Nephron (organoid): ENCODE results near the gene TAAR6.

Experiments used
- H3K27ac Mint-ChIP-seq, 3 experiments: 2 replicates each; pipeline ENCODE4 v1.8.0; 2020; ENCODE audit warnings: mixed read lengths in 3 of 3, mild to moderate bottlenecking in 2 of 3, moderate library complexity in 1 of 3
- H3K27me3 Mint-ChIP-seq: 2 replicates; pipeline ENCODE4 v1.8.0; 2021; ENCODE audit warnings: low read depth, mild to moderate bottlenecking, moderate library complexity, mixed read lengths
- H3K36me3 Mint-ChIP-seq: 2 replicates; pipeline ENCODE4 v1.8.0; 2020; ENCODE audit warnings: low read depth, mixed read lengths
- H3K4me1 Mint-ChIP-seq: 2 replicates; pipeline ENCODE4 v1.8.0; 2020; ENCODE audit warnings: mixed read lengths
- H3K4me3 Mint-ChIP-seq, 3 experiments: 2 replicates each; pipeline ENCODE4 v1.8.0; 2020; ENCODE audit warnings: mild to moderate bottlenecking in 3 of 3, mixed read lengths in 3 of 3, moderate library complexity in 2 of 3
- H3K9me3 Mint-ChIP-seq: 2 replicates; pipeline ENCODE4 v1.8.0; 2020; ENCODE audit warnings: mixed read lengths
- TF ChIP-seq, protein P1 (sequence below), 3 experiments: fragments of 200-600 bp; sonication (generic); IDR thresholded peaks; one replicate each; pipeline ENCODE4 v1.5.0; 2021; ENCODE audit warnings: antibody characterized with exemption in 3 of 3; ENCODE audit not compliant: unreplicated experiment in 3 of 3

The TAAR6 gene

DNA sequence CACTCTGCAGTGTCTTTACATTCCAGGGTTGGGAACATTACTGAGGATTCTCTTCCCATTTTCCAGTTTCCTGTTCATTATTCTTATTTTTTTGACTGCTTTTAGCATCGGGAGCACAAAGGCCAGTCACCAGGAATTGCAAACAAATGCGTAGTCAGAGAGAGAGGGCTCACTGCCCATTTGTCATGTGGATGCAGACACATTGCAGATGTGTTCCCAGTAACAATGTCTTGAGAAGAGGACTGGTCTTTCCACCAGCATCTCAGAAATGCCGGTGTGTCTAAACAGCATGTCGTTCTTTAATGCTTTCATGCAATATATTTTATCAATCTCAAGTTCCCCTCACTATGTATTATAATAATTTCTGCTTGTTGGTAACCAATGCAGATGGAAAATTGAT lies 952 bp upstream of the TAAR6 start:
- no peak overlapping the region for H3K27ac Mint-ChIP-seq

DNA sequence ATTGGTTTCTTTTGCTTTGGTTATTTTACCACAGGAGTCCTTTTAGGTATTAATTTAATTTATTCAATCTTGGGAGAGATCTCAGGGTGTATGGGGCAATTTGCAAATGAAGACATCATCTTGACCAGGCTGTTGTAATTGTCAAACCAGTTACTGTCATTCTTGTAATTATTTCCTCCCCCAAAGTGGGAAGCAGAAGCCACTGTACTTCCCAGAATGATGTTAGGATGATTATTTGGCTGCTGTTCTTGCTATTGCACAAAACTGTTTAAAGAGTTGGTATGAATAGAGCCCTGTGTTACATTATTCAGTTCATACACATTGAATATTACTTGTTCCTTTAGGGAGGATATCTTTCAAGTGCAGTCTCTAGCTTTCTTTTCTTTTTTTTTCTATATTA lies 1.7 kb downstream of the TAAR6 start:
- Mint-ChIP-seq H3K4me3 (no peak overlapping the region), H3K4me1 (no peaks in the 10 kb centered on the region), H3K27me3 (peaks cover 3% of the 10 kb centered on the region), H3K9me3 (no peaks in the 10 kb centered on the region), H3K27ac (no peak overlapping the region), H3K36me3 (no peaks in the 10 kb centered on the region)
- TF ChIP-seq, protein P1, sequence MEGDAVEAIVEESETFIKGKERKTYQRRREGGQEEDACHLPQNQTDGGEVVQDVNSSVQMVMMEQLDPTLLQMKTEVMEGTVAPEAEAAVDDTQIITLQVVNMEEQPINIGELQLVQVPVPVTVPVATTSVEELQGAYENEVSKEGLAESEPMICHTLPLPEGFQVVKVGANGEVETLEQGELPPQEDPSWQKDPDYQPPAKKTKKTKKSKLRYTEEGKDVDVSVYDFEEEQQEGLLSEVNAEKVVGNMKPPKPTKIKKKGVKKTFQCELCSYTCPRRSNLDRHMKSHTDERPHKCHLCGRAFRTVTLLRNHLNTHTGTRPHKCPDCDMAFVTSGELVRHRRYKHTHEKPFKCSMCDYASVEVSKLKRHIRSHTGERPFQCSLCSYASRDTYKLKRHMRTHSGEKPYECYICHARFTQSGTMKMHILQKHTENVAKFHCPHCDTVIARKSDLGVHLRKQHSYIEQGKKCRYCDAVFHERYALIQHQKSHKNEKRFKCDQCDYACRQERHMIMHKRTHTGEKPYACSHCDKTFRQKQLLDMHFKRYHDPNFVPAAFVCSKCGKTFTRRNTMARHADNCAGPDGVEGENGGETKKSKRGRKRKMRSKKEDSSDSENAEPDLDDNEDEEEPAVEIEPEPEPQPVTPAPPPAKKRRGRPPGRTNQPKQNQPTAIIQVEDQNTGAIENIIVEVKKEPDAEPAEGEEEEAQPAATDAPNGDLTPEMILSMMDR (IDR thresholded peaks at IDR 0.05; ENCODE audit: unreplicated experiment in 3 of 3): no peak

More for the DNA sequence above, 952 bp upstream of the TAAR6 start:
- no peak overlapping the region for H3K4me3 Mint-ChIP-seq
- H3K4me1 Mint-ChIP-seq: no peaks in the 10 kb centered on the region
- TF ChIP-seq, protein P1 (IDR thresholded peaks at IDR 0.05; ENCODE audit: unreplicated experiment in 3 of 3): no peak
- H3K27me3 Mint-ChIP-seq: peaks cover 3% of the 10 kb centered on the region
- no peaks in the 10 kb centered on the region for H3K9me3 Mint-ChIP-seq
- H3K36me3 Mint-ChIP-seq: no peaks in the 10 kb centered on the region

DNA sequence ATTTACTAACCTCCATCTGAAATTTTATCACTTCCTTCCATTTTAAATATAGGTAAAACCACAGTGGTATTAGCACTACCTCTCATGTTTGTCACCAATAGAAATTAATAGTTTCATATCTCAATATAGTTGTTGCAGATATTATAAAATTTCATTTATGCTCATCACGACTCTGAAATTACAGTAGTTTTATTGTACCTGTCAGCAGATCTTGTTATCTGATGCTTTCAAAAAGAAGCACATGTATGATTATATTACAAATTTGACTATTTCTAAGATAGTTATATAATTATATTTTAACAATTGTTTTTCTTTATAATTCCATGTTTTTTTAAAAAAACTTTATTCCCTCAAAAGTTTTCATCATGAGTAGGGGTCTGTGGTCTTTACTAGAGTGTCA lies 14.6 kb downstream of the TAAR6 start:
- no peak overlapping the region for H3K27ac Mint-ChIP-seq

DNA sequence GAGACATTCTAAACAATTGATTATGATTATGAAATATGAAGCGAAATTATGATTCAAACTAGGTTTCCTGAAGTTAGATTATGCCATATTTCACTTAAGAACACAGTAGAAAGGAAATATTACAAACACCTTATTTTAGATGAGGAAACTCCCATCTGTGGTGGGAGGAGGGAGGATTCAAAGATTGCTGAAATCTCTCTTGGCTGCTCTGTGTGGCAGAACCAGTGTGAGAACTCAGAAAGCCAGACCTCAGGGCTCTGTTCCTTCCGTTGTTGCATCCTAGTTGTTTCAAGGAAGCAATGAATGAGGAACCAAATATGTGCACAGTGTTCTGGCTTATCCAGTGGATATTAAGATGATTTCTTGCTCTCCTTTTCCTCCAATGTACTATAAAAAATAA lies 17.3 kb downstream of the TAAR6 start:
- no peak overlapping the region for H3K4me3 Mint-ChIP-seq
- TF ChIP-seq, protein P1 (IDR thresholded peaks at IDR 0.05; ENCODE audit: unreplicated experiment in 3 of 3): no peak
- peaks cover 3% of the 10 kb centered on the region for H3K27me3 Mint-ChIP-seq
- no peaks in the 10 kb centered on the region for H3K4me1 Mint-ChIP-seq
- no peaks in the 10 kb centered on the region for H3K9me3 Mint-ChIP-seq
- no peaks in the 10 kb centered on the region for H3K36me3 Mint-ChIP-seq
- no peak overlapping the region for H3K27ac Mint-ChIP-seq

More for the DNA sequence above, 14.6 kb downstream of the TAAR6 start:
- Mint-ChIP-seq H3K4me3 (no peak overlapping the region), H3K9me3 (peaks cover 4% of the 10 kb centered on the region), H3K36me3 (no peaks in the 10 kb centered on the region), H3K27me3 (peaks cover 3% of the 10 kb centered on the region), H3K4me1 (no peaks in the 10 kb centered on the region)
- TF ChIP-seq, protein P1 (IDR thresholded peaks at IDR 0.05; ENCODE audit: unreplicated experiment in 3 of 3): no peak

DNA sequence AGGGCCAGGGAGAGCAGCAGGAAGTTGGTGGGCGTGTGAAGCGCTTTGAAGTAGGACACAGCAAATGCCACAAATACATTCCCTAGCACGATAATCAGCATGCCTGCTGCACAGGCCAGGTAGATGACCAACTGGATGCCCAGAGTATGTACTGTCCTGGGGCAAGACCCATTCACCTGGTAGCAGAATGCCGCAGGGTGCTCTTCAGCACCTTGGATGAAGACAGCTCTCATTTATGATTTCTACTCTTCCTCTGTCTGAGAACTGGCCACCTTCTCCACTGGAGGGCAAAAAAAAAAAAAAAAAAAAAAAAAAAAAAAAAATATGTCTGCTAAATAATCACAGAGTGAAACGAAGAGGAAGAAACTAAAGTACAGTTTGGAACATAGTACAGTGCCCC lies 19.3 kb downstream of the TAAR6 start, which contains the start of gene TAAR5:
Gene TAAR5 (minus strand): TSS at position 288 of the 400 bp plus-strand sequence. CDS start 55 bp downstream, at position 233.
- H3K4me1 Mint-ChIP-seq: no peaks in the 10 kb centered on the region
- H3K27ac Mint-ChIP-seq: no peak within 1 kb of the TSS
- H3K36me3 Mint-ChIP-seq: no peaks in the 10 kb centered on the region
- TF ChIP-seq, protein P1 (IDR thresholded peaks at IDR 0.05; ENCODE audit: unreplicated experiment in 3 of 3): no peak
- no peaks in the 10 kb centered on the region for H3K9me3 Mint-ChIP-seq
- H3K27me3 Mint-ChIP-seq: peaks cover 3% of the 10 kb centered on the region
- no peak within 1 kb of the TSS for H3K4me3 Mint-ChIP-seq

DNA sequence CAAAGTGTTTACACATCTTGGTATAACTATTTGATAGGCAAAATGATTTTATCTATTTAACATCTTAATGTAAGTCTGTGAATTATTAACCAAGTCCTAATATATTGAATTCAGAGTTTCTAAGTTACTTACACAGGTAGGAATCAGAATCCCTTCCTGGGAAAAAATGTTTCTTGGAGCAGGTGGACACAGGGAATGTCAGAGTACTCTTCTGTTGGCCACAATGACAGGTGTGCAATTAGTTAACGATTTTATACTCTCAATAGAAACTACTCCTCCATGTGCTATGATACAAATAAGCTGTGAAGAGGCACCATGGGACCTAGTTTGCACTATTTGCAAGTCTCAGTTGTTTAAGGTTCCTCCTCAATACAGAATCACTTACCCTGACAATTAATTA lies 20.2 kb downstream of the TAAR6 start:
- TF ChIP-seq, protein P1 (IDR thresholded peaks at IDR 0.05; ENCODE audit: unreplicated experiment in 3 of 3): no peak
- Mint-ChIP-seq H3K27me3 (peaks cover 3% of the 10 kb centered on the region), H3K4me3 (no peak overlapping the region), H3K4me1 (no peaks in the 10 kb centered on the region), H3K36me3 (no peaks in the 10 kb centered on the region), H3K27ac (no peak overlapping the region), H3K9me3 (no peaks in the 10 kb centered on the region)
